K562 (cell line): ENCODE data around the gene SLC8A1.

Experiments used
- HNRNPH1 ChIP-seq: fragments of 200-400 bp; formaldehyde crosslinking; optimal IDR thresholded peaks from 2 replicates; pipeline ENCODE3; 2017; ENCODE audit warnings: low read depth, mild to moderate bottlenecking, low read length, moderate library complexity
- POLR2G ChIP-seq: fragments of 200-400 bp; formaldehyde crosslinking; IDR thresholded peaks from 2 replicates; pipeline ENCODE4 v1.6.1; 2017; ENCODE audit warnings: low read depth, mild to moderate bottlenecking, antibody characterized with exemption, low read length, moderate library complexity
- SMARCB1 ChIP-seq: IDR thresholded peaks from 2 replicates; pipeline ENCODE4 v1.6.1; 2011; ENCODE audit warnings: improper control_type of control experiment, low read depth; ENCODE audit not compliant: insufficient read length
- TF ChIP-seq, protein P1 (sequence below): fragments of 250-450 bp; sonication (Bioruptor Pico); IDR thresholded peaks from 2 replicates; pipeline ENCODE4 v1.8.0; 2021; ENCODE audit warnings: moderate library complexity, mild to moderate bottlenecking, inconsistent platforms

DNA sequence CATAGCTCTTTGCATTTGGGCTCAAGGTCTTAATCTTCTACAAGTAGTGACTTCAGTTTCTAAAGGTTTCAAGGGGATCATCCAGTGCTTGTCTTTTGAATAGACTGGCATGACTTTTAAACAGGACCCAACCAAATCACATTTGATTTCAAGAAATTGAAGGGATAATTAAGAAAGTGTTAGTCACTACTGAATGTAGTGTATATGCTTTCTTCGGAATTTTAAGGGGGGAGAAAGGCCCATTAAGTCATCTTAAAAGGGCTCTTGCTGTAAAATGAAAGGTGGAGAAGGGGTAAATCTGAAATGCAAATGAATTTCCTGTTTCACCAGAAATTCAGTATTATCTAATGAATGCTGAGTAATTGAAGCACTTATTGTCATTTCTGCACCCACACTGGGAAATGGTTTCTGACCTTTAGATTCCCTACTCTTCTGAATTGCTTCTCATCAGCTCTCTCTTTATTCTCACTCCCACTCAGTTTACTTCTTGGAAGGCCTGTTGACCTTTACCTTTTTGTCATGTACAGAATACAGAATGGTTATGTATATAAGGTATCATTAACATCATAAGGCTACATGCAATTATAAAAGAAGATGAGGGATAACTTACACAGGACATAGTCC lies 241.4 kb downstream of the SLC8A1 start:
- TF ChIP-seq, protein P1, sequence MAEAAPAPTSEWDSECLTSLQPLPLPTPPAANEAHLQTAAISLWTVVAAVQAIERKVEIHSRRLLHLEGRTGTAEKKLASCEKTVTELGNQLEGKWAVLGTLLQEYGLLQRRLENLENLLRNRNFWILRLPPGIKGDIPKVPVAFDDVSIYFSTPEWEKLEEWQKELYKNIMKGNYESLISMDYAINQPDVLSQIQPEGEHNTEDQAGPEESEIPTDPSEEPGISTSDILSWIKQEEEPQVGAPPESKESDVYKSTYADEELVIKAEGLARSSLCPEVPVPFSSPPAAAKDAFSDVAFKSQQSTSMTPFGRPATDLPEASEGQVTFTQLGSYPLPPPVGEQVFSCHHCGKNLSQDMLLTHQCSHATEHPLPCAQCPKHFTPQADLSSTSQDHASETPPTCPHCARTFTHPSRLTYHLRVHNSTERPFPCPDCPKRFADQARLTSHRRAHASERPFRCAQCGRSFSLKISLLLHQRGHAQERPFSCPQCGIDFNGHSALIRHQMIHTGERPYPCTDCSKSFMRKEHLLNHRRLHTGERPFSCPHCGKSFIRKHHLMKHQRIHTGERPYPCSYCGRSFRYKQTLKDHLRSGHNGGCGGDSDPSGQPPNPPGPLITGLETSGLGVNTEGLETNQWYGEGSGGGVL (CRISPR knock-in tag), result no peak
- TF ChIP-seq HNRNPH1 (no peak), SMARCB1 (no peak), POLR2G (no peak)
